Skeletal muscle cell (primary cell): ENCODE results near the gene NEK4.
"Not testable (repeated sequence)": the region's sequence is repeated elsewhere in the genome, so short reads cannot be mapped to it uniquely, and the experiment has no call there.

Source experiments
- DNase-seq: peaks from one replicate; pipeline ENCODE4 v3.0.0-alpha.2; 2010; ENCODE audit warnings: low read depth
- H3K4me3 ChIP-seq: 2 replicates; pipeline ENCODE4 v1.5.1; 2011; ENCODE audit warnings: low read depth, mild to moderate bottlenecking, control low read depth, low read length, moderate library complexity

The NEK4 gene

DNA sequence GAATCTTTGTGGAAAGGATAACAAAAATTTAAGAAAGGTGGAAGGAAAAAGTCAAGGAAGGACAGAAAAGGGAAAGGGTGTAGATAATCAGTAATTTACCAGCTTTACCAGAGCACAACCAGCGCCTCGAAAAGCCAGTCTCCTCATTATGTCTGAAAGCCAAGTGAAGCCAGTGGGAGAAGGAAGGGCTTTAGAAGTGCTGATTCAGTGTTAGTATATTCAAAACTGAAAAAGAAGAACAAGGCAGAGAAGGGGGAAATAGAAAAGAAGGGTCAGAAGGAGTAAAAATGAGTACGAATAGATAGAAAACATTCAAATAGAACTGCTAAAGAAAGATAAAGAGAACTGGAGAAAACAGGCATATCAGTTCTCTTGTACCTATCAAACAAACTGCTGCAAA lies 89.1 kb downstream of the NEK4 start:
- no peak for DNase-seq
- no peak overlapping the region for H3K4me3 ChIP-seq

DNA sequence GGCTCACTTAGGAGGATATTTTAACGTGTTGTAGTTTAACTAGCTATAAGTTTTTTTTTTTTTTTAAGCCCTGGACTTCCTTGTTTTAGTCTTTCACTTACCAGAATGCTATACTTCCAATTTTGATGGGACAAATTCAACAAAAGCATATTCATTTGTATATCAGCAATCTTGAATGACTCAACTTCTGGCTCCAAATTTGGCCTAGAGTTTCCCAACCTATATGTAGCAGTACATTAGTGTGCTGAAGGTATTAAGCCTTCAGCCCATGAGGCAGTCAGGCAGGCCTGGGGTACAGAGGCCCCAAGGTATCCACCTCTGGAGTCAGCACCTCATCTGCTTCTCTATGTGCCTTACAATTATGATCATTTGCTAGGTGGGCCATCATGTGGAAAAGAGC lies 90.9 kb downstream of the NEK4 start:
- H3K4me3 ChIP-seq, result no peak overlapping the region
- no peak for DNase-seq

DNA sequence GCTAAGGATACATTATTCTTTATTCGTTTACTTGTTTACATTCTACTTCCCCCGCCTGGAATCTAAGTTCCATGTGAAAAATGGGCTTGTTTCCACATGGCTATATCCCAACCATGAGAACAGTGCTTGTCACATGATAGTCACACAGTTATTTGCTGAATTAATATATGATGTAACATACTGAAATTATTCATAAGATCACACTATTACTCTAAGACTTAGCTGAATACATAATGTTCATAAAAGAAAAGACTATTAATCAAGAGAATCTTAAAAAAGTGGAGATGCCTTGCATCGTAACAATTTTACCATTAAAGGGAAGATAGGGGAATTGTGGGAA lies 91.6 kb downstream of the NEK4 start:
- no peak overlapping the region for H3K4me3 ChIP-seq
- DNase-seq, result no peak

DNA sequence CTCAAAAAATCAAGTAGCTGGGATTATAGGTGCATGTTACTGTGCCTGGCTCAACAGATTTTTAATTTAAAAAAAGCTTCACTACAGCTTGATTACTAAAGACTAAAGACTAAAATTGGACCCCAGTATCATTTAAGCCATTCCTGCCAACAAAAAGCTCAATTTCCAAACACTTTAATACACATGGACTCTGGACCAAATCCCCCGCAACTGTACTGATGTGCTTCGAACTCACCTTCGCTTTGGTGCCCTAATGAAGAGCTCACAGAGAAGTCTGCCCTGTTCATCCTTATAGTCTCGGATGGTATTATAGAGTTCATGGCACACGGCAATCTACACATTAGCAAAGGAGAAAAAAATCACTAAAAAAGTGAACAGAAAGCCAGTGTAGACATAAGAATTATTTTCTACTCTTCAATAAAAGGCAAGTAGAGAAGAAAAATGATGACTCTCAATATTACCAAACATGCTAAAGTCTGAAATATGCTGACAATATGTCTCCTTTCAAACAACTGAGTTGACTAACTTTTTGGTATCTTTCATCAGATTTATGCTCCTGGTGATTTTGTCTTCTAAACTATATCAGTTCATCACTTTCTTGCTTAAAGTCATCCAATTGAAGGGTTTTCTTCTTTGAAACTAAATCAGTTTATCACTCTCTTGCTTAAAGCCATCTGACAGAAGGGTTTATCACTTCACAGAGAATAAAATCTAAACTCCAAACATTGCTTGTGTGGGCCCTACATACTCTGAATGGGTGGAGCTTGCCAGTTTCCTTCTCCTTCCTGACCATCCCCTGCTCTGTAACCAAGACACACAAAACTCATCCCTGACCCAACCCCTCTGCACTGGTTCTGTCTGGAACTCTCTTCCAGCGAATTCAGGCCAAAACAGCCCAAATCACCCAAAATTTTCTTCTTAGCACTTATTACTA lies 92.2 kb downstream of the NEK4 start:
- no peak overlapping the region for H3K4me3 ChIP-seq
- DNase-seq, result no peak

DNA sequence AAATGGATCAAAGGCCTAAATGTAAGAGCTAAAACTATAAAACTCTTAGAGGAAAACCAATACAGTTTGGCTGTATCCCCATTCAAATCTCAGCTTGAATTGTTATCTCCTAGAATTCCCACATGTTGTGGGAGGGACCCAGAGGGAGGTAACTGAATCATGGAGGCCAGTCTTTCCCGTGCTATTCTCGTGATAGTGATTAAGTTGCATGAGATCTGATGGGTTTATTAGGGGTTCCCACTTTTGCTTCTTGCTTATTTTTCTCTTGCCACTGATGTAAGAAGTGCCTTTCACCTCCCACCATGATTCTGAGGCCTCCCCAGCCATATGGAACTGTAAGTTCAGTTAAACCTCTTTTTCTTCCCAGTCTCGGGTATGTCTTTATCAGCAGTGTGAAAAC lies 94.5 kb downstream of the NEK4 start:
- not testable (repeated sequence) for DNase-seq, H3K4me3 ChIP-seq

DNA sequence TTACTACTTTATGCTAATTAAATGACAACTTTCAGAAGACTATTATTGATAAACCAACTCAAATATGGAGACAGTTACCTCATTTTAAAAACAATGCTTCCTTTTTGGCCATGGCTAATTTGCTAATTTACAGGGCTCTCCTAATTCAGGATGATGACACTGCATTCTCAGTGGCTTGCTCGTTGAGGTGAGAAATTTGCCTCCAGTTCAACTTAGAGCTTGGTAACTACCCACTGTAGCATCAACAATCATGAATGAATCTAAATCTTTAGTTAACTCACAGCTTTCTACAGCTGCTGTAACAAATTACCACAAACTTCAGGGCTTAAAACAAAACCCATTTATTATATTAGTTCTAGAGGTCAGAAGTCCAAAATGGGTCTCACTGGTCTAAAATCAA lies 99.1 kb downstream of the NEK4 start:
- DNase-seq, result no peak
- no peak overlapping the region for H3K4me3 ChIP-seq

DNA sequence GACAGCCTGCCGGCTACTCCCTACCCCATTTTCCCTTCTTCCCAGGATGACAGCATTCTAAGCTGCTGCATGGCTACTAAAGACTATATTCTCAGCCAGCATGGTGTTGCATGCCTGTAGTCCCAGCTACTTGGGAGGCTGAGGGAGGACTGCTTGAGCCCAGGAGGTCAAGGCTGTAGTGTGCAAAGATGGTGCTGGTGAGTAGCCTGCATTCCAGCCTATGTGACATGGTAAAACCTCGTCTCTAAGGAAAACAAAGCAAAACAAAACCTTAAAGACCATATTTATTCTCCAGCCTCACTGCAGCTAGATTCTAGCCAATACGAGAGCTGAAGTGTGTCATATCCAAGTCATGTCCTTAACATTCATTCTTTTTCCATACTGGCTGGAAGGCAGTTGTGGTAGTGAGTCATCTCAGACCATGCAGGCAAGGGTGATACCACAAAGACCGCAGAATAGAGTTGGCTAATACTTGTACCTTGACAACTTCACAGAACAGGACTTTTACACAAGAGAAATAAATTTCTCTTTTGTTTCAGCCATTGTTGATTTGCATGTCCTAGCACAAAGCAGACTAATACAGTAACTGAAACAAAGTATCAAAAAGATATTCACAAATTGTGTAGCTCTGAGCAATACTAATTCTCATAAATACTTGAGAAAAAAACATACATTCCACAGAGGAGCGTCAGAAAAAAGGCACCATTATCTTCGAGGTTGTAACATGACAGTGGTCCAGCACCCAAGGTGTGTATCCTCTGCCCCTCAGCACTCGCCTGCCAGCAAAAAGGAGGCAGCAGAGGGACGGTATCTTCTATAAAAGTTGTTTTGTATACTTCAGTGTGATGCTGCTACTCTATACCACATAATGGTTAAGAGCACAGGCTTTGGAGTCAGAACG lies 99.9 kb downstream of the NEK4 start:
- no peak overlapping the region for H3K4me3 ChIP-seq
- DNase-seq, result peak; percentile 99

DNA sequence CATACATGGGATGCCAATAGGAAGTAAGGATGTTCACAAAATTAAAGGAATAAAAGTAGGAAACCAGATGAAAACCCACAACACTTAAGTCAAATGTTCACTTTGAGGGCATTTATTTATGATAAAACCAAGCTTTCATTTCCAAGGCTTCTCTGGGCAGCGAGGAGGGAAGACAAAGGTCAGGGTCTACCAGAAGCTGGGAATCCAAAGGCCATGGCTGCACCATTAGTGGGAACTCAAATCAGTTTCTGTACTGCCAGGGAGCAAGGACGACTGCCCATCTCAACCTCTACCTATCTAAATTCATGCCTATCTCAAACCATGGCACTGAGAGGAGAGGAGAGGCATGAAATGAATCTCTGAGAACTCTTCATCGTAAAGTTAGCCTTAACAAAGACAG lies 107.6 kb downstream of the NEK4 start:
- no peak for DNase-seq
- no peak overlapping the region for H3K4me3 ChIP-seq

DNA sequence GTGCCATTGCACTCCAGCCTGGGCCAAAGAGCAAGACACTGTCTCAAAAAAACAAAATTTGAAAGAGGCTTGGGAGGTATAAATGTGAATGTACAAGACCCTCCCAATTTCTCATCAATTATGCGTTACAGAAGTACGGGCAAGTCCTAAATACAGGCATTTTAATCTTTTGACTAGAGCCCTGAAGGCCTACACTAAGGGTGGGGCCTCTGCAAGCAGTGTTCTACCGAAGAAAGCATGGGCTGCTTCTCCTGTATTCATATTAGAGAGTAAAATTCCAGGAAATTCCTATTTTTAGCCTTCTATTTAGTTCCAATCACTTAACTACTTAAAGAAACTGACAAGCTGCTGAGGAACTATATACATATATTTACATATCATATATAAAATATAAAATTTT lies 110.7 kb downstream of the NEK4 start:
- no peak for DNase-seq
- no peak overlapping the region for H3K4me3 ChIP-seq
